Neural crest cell (in vitro differentiated cells): ENCODE data around the gene IZUMO1. TPM values are rescaled to one million over a fixed set of nuclear protein-coding genes. Genes with fewer than 3 reads are reported as not detected.

Source experiments
- DNase-seq: peaks from one replicate; pipeline ENCODE4 v3.0.0; 2021; ENCODE audit warnings: low read depth, mixed read lengths, low spot score
- H3K27ac Mint-ChIP-seq: one replicate; pipeline ENCODE4 v1.8.0; 2021; ENCODE audit warnings: mild to moderate bottlenecking, mixed read lengths; ENCODE audit not compliant: unreplicated experiment
- H3K27me3 Mint-ChIP-seq: 2 replicates; pipeline ENCODE4 v1.8.0; 2021; ENCODE audit warnings: low read depth, mild to moderate bottlenecking, mixed read lengths
- H3K36me3 Mint-ChIP-seq: 2 replicates; pipeline ENCODE4 v1.8.0; 2021; ENCODE audit warnings: low read depth, mild to moderate bottlenecking, mixed read lengths
- H3K4me1 Mint-ChIP-seq: 2 replicates; pipeline ENCODE4 v1.8.0; 2021; ENCODE audit warnings: mixed read lengths
- H3K4me3 Mint-ChIP-seq: one replicate; pipeline ENCODE4 v1.8.0; 2021; ENCODE audit warnings: mild to moderate bottlenecking, mixed read lengths
- H3K9me3 Mint-ChIP-seq: 2 replicates; pipeline ENCODE4 v1.8.0; 2021; ENCODE audit warnings: mixed read lengths
- total RNA-seq: library from RNA; stranded (reverse); gene quantifications from 2 replicates; pipeline ENCODE4 v1.2.1, GENCODE V29; 2021
- TF ChIP-seq, protein P1 (sequence below): fragments of 200-600 bp; sonication (generic); conservative IDR thresholded peaks from 2 replicates; pipeline ENCODE4 v1.5.0; 2021; ENCODE audit warnings: antibody characterized with exemption, mild to moderate bottlenecking

Gene IZUMO1
- total RNA-seq, 1 donor from 2014 or later, result 0.23 TPM

DNA sequence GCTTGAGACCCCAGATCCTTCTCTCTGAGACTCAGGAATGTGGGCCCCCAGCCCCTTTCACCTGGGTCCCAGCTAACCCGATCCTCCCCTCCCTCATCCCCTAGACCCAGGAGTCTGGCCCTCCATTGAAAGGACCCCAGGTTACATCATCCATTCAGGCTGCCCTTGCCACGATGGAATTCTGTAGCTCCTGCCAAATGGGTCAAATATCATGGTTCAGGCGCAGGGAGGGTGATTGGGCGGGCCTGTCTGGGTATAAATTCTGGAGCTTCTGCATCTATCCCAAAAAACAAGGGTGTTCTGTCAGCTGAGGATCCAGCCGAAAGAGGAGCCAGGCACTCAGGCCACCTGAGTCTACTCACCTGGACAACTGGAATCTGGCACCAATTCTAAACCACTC lies 9.1 kb upstream of the IZUMO1 start:
- Mint-ChIP-seq H3K27me3 (peaks cover 49% of the 10 kb centered on the region), H3K4me1 (peaks cover 17% of the 10 kb centered on the region), H3K27ac (no peak overlapping the region), H3K36me3 (peaks cover 2% of the 10 kb centered on the region), H3K9me3 (no peaks in the 10 kb centered on the region), H3K4me3 (no peak overlapping the region)
- no peak for DNase-seq
- TF ChIP-seq, protein P1, sequence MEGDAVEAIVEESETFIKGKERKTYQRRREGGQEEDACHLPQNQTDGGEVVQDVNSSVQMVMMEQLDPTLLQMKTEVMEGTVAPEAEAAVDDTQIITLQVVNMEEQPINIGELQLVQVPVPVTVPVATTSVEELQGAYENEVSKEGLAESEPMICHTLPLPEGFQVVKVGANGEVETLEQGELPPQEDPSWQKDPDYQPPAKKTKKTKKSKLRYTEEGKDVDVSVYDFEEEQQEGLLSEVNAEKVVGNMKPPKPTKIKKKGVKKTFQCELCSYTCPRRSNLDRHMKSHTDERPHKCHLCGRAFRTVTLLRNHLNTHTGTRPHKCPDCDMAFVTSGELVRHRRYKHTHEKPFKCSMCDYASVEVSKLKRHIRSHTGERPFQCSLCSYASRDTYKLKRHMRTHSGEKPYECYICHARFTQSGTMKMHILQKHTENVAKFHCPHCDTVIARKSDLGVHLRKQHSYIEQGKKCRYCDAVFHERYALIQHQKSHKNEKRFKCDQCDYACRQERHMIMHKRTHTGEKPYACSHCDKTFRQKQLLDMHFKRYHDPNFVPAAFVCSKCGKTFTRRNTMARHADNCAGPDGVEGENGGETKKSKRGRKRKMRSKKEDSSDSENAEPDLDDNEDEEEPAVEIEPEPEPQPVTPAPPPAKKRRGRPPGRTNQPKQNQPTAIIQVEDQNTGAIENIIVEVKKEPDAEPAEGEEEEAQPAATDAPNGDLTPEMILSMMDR, result no peak

DNA sequence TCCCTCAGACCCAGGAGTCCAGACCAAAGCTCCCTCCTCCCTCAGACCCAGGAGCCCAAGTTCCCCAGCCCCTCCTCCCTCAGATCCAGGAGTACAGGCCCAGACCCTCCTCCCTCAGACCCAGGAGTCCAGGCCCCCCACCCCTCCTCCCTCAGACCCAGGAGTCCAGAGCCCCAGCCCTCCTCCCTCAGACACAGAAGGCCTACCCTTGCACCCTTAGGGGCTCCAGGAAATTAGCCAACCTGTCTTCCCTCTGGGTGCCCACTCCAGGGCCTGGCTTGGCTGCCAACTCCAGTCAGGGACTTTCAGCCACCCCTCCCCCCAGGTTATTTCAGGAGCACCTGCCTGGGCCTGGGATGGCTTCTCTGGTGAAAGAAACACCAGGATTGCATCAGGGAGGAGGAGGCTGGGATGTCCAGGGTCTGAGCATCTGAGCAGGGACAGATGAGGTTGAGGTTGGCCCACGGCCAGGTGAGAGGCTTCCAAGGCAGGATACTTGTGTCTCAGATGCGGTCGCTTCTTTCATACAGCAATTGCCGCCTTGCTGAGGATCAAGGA lies 8.5 kb upstream of the IZUMO1 start, which contains the start of gene FGF21:
FGF21 (plus strand) TSS at position 441 of the 558 bp plus-strand sequence. CDS start 713 bp downstream, outside the sequence.
- Mint-ChIP-seq H3K27me3 (peaks cover 49% of the 10 kb centered on the region), H3K4me3 (peak within 1 kb of the TSS; percentile 75), H3K27ac (no peak within 1 kb of the TSS), H3K36me3 (peaks cover 2% of the 10 kb centered on the region), H3K4me1 (peaks cover 17% of the 10 kb centered on the region), H3K9me3 (no peaks in the 10 kb centered on the region)
- no peak for DNase-seq
- TF ChIP-seq, protein P1, result no peak

DNA sequence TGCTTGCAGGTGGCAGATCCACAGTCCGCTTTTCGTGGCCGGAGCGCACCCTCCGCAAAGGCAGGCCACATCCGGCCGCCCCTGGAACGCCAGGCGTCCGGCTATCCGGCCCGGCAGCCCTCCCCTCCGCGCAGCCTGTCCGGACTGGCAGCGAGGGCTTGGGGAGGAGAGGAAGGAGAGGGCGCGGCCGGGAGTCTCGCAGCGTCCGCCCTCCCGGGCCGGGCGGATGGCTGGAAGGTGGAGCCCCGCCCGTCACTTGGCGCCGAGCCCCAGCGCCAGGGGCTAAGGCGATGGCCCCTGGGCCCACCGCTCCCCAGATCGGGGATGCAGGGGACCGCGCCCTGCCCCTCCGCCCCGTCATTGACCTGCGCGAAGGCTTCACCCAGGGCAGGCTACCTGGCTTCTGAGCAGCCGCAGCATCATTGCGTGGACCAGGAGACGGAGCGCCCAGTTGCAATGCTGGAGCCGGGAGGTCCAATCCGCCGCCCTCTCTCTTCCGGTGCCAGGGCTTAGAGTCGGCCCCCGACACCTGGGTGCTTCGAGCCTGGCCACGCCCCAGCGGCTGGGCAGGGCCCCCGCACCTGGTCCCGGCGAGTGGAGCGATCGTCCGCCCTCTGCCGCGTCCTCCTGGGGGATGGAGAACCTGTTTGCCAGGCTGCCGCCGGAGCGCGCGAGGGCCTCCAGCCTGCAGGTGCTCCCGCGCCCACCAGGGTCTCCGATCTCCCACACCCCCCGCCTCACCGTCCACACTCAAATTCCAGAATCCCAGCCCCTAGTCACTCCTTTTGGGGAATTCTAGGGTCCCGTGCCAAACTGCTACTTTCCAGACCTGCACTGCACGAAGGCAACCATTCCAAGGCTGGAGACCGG lies 6.0 kb upstream of the IZUMO1 start, which contains the start of gene FUT1:
FUT1 (minus strand) TSS at position 146 of the 870 bp plus-strand sequence. CDS start 1,360 bp downstream, outside the sequence.
- H3K9me3 Mint-ChIP-seq, result no peaks in the 10 kb centered on the region
- H3K4me1 Mint-ChIP-seq, result peaks cover 17% of the 10 kb centered on the region
- no peak within 1 kb of the TSS for H3K27ac Mint-ChIP-seq
- no peak for DNase-seq
- H3K36me3 Mint-ChIP-seq, result peaks cover 2% of the 10 kb centered on the region
- TF ChIP-seq, protein P1, result peak; percentile 57
- peak within 1 kb of the TSS; percentile 65 for H3K4me3 Mint-ChIP-seq
- H3K27me3 Mint-ChIP-seq, result peaks cover 52% of the 10 kb centered on the region

DNA sequence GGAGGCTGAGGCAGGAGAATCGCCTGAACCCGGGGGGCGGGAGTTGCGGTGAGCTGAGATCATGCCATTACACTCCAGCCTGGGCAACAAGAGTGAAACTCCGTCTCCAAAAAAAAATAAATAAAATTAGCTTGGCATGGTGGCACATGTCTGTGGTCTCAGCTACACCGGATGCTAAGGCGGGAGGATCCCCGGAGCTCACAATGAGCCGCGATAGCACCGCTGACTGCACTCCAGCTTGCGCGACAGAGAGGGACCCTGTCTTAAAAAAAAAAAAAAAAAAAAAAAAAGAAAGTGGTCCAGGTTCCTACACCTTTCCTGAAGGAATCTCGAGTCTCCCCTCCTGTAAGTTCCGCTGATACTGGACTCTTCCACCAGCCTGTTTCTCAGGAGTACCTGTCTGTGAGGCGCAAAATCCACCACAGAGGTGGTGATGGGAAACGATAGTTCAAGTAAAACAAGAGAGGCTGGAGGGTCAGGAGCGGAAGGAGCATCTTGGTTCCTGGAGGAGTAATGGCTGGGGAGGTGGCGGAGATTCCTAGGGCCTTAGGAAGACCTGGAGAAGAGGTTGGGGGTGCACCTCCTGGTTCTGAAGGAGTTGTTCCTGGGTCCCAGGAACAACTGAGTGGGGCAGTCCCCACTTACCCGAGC lies 5.3 kb upstream of the IZUMO1 start:
- Mint-ChIP-seq H3K4me3 (no peak overlapping the region), H3K36me3 (peaks cover 2% of the 10 kb centered on the region), H3K4me1 (peaks cover 21% of the 10 kb centered on the region), H3K27me3 (peaks cover 56% of the 10 kb centered on the region), H3K27ac (no peak overlapping the region), H3K9me3 (no peaks in the 10 kb centered on the region)
- no peak for DNase-seq
- TF ChIP-seq, protein P1, result no peak

DNA sequence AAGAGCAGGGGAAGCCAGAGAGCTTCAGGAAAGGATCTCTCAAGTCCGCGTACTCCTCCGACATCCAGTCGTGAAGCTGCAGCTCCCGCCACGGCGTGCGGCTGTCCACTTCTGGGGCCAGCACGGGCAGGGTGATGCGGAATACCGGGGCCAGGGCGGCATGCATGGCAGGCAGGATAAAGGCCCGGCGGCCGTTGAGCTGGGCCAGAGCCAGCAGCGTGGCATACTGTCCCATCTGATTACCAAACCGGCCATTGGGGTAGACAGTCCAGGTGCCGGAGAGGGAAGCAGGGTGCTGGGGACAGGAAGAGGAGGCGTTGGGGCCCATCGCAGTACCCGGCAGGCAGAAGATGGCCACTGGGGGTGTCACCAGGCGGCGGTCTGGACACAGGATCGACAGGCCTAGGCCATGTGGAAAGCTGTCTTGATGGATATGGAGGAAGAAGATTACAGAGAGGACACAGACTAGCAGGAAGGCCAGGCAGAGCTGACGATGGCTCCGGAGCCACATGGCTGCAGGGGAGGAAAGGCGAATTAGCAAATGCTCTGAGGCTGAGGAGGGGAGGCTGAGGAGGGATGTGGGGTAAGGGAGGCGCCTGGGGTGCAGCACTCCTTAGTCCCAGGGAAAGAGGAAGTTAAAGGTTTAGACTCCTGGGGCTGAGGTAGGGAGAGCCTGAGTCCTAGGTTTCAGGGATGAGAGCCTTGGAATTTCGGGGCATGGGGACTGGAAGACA lies 4.2 kb upstream of the IZUMO1 start:
- H3K4me1 Mint-ChIP-seq, result peaks cover 30% of the 10 kb centered on the region
- peaks cover 61% of the 10 kb centered on the region for H3K27me3 Mint-ChIP-seq
- TF ChIP-seq, protein P1, result no peak
- peaks cover 4% of the 10 kb centered on the region for H3K9me3 Mint-ChIP-seq
- peaks cover 5% of the 10 kb centered on the region for H3K36me3 Mint-ChIP-seq
- H3K27ac Mint-ChIP-seq, result no peak overlapping the region
- DNase-seq, result no peak
- H3K4me3 Mint-ChIP-seq, result no peak overlapping the region
